K562 (cell line): Measurements from ENCODE around the gene PCED1B. TPM values are rescaled to one million over a fixed set of nuclear protein-coding genes. Genes with fewer than 3 reads are reported as not detected.

Experiments
- HCFC1 ChIP-seq: IDR thresholded peaks from 2 replicates; pipeline ENCODE4 v1.6.1; 2012; ENCODE audit warnings: low read depth, low read length, improper control_type of control experiment
- KAT2B ChIP-seq: IDR thresholded peaks from one replicate; pipeline ENCODE4 v1.6.1; 2012; ENCODE audit warnings: low read depth, mild to moderate bottlenecking, control low read depth, inconsistent platforms, low read length, moderate library complexity
- MAFG ChIP-seq: fragments of 450-650 bp; conservative IDR thresholded peaks from 2 replicates; pipeline ENCODE4 v1.6.1; 2016; ENCODE audit warnings: missing genetic modification characterization, missing compliant biosample characterization
- MAZ ChIP-seq, 2 experiments: fragments of 450-650 bp in 1 of 2; sonication (generic) in 1 of 2; formaldehyde crosslinking; IDR thresholded peaks in 1 of 2; conservative IDR thresholded peaks in 1 of 2; 2 replicates each; pipeline versions ENCODE4 v1.4.0 to v1.5.0; 2020; ENCODE audit warnings: mild to moderate bottlenecking in 1 of 2, missing genetic modification reagents in 1 of 2
- POLR2AphosphoS2 ChIP-seq: IDR thresholded peaks from 2 replicates; pipeline ENCODE4 v1.6.1; 2012; ENCODE audit warnings: low read length, improper control_type of control experiment
- RBM25 ChIP-seq: fragments of 200-400 bp; formaldehyde crosslinking; IDR thresholded peaks from 2 replicates; pipeline ENCODE4 v1.6.1; 2018; ENCODE audit warnings: low read length, low read depth, moderate library complexity; ENCODE audit not compliant: severe bottlenecking
- TCF7 ChIP-seq: sonication (generic); IDR thresholded peaks from 2 replicates; pipeline ENCODE4 v1.6.1; 2016; ENCODE audit warnings: antibody characterized with exemption, borderline replicate concordance
- TFAP4 ChIP-seq: sonication (generic); formaldehyde crosslinking; IDR thresholded peaks from 2 replicates; pipeline ENCODE4 v1.8.0; 2022; ENCODE audit warnings: missing genetic modification reagents, mild to moderate bottlenecking, moderate library complexity, borderline replicate concordance
- ZMIZ1 ChIP-seq, 2 experiments: fragments of 150-350 bp in 1 of 2; IDR thresholded peaks; 2 replicates each; pipeline ENCODE4 v1.6.1; 2012 to 2016; ENCODE audit warnings: low read depth in 2 of 2, low read length in 2 of 2, mild to moderate bottlenecking in 1 of 2, moderate library complexity in 1 of 2
- ZNF431 ChIP-seq: sonication (generic); formaldehyde crosslinking; IDR thresholded peaks from 2 replicates; pipeline ENCODE4 v1.8.0; 2022; ENCODE audit warnings: mild to moderate bottlenecking, missing genetic modification reagents
- polyA plus RNA-seq, 8 experiments: library from polyadenylated mRNA; depleted of rRNA in 4 of 8; stranded (reverse) in 5 of 8; unstranded in 3 of 8; fragments of >200 nt; fragmentation: Nextera tagmentation in 2 of 8; fragmentation: Illumina TruSeq in 1 of 8; extraction: Ambion mirVana in 2 of 8; extraction: Trizol in 1 of 8; gene quantifications; 2 replicates each; pipeline versions ENCODE4 v1.2.1 to v1.2.3, GENCODE V29; 2011 to 2014; ENCODE audit warnings: inconsistent platforms in 1 of 8, missing spikeins in 1 of 8
- total RNA-seq, 7 experiments: library from RNA; depleted of rRNA in 6 of 7; stranded (reverse); fragments of >200 nt in 6 of 7; fragmentation: Illumina TruSeq in 2 of 7; extraction: Trizol in 2 of 7; gene quantifications; 2 replicates each; pipeline versions ENCODE4 v1.2.1 to v1.2.3, GENCODE V29; 2011 to 2021; ENCODE audit warnings: low replicate concordance in 1 of 7
- TF ChIP-seq, protein P1 (sequence below): sonication (generic); formaldehyde crosslinking; IDR thresholded peaks from 2 replicates; pipeline ENCODE4 v1.8.0; 2023; ENCODE audit warnings: missing genetic modification reagents, mild to moderate bottlenecking, borderline replicate concordance
- TF ChIP-seq, protein P2 (sequence below): IDR thresholded peaks from 3 replicates; pipeline ENCODE4 v1.6.1; 2011; ENCODE audit warnings: borderline replicate concordance, mild to moderate bottlenecking; ENCODE audit not compliant: insufficient read length, insufficient read depth

The PCED1B gene
- total and polyA plus RNA-seq, 9 of the 15 experiments (the other 6 are each of a cell fraction or from before 2014, with no cell fraction given) = 1.2 to 9.3 (median 2.5) TPM

GRCh38 chr12:47249719-47250357 is 170.4 kb downstream of the PCED1B start (continued):
- peak; percentile 75 for TF ChIP-seq MAFG
- TF ChIP-seq ZNF431 (CRISPR knock-in tag) = no peak
- TF ChIP-seq POLR2AphosphoS2 = no peak
- peak; percentile 75 for TF ChIP-seq TFAP4
- TF ChIP-seq TCF7 = no peak
- TF ChIP-seq RBM25 = no peak
- TF ChIP-seq HCFC1 = no peak
- no peak for TF ChIP-seq KAT2B
- no peak for TF ChIP-seq MAZ (CRISPR knock-in tag; conservative IDR thresholded peaks at IDR 0.05 in 1 of 2, IDR thresholded peaks at IDR 0.05 in 1 of 2)
- no peak for TF ChIP-seq ZMIZ1 (IDR thresholded peaks at IDR 0.05; ENCODE audit: low read depth in 2 of 2, low read length in 2 of 2)
- TF ChIP-seq, protein P1, sequence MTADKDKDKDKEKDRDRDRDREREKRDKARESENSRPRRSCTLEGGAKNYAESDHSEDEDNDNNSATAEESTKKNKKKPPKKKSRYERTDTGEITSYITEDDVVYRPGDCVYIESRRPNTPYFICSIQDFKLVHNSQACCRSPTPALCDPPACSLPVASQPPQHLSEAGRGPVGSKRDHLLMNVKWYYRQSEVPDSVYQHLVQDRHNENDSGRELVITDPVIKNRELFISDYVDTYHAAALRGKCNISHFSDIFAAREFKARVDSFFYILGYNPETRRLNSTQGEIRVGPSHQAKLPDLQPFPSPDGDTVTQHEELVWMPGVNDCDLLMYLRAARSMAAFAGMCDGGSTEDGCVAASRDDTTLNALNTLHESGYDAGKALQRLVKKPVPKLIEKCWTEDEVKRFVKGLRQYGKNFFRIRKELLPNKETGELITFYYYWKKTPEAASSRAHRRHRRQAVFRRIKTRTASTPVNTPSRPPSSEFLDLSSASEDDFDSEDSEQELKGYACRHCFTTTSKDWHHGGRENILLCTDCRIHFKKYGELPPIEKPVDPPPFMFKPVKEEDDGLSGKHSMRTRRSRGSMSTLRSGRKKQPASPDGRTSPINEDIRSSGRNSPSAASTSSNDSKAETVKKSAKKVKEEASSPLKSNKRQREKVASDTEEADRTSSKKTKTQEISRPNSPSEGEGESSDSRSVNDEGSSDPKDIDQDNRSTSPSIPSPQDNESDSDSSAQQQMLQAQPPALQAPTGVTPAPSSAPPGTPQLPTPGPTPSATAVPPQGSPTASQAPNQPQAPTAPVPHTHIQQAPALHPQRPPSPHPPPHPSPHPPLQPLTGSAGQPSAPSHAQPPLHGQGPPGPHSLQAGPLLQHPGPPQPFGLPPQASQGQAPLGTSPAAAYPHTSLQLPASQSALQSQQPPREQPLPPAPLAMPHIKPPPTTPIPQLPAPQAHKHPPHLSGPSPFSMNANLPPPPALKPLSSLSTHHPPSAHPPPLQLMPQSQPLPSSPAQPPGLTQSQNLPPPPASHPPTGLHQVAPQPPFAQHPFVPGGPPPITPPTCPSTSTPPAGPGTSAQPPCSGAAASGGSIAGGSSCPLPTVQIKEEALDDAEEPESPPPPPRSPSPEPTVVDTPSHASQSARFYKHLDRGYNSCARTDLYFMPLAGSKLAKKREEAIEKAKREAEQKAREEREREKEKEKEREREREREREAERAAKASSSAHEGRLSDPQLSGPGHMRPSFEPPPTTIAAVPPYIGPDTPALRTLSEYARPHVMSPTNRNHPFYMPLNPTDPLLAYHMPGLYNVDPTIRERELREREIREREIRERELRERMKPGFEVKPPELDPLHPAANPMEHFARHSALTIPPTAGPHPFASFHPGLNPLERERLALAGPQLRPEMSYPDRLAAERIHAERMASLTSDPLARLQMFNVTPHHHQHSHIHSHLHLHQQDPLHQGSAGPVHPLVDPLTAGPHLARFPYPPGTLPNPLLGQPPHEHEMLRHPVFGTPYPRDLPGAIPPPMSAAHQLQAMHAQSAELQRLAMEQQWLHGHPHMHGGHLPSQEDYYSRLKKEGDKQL = no peak
- TF ChIP-seq, protein P2, sequence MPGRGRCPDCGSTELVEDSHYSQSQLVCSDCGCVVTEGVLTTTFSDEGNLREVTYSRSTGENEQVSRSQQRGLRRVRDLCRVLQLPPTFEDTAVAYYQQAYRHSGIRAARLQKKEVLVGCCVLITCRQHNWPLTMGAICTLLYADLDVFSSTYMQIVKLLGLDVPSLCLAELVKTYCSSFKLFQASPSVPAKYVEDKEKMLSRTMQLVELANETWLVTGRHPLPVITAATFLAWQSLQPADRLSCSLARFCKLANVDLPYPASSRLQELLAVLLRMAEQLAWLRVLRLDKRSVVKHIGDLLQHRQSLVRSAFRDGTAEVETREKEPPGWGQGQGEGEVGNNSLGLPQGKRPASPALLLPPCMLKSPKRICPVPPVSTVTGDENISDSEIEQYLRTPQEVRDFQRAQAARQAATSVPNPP = no peak
